NCI-H524 (cell line): ENCODE data around the gene RFC1.
"Not testable (repeated sequence)": the region's sequence is repeated elsewhere in the genome, so short reads cannot be mapped to it uniquely, and the experiment has no call there.

Source experiments
- DNase-seq, 2 experiments: peaks; one replicate each; lab custom pipeline; 2025; lab: John Stamatoyannopoulos, UW

The RFC1 gene

DNA sequence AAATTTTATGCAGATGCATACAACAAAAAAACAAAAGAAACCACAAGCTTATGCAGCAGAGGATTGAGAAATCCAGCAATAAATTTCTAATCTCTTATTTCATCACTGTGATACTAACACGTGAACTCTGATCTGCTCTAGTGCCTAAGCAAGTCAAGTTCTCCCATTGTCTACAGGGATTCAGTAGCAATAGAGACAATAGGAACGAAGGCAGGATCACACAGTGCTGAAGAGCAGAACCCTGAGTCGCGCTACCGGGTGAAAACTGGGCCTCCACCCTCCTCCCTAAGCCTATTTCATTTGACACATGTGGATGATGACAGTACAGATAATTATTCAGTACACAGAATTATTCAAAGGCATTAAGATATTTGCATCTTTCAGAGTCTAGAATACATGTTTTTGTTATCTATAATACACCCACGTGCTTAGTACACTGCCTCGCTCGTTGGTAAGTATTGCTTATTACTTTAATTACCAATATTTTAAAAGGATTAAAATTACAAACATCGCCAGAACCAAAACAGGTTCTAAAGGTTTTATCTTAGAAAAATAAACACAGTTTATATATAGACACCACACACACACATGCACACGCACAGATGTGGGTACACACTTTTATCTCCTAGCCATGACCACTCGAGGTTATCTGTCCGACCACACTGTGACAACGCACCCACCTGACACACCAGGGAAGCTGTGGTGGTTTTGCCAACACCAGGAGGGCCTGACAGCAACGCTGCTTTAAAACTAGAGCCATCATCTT is 60.1 kb downstream of the RFC1 start:
- DNase-seq, result no peak

DNA sequence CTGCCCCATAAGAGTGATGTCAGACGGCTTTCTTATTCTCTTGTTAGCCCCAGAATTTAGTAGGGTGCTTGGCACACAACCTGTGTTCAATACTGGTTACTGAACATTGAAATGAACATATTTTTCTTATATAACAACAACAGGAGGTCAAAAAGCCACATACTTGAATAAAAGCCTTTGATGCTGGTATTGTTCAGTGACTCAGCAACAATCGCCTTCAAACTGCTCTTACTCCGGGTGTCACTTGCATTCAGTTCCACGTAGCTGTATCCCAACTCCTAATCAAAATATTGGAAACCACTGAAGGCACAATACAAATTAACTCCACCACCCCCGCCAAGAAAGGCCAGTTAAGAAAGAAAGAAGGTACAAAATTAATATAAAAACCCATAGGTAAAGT is 61.5 kb downstream of the RFC1 start:
- DNase-seq, result no peak

DNA sequence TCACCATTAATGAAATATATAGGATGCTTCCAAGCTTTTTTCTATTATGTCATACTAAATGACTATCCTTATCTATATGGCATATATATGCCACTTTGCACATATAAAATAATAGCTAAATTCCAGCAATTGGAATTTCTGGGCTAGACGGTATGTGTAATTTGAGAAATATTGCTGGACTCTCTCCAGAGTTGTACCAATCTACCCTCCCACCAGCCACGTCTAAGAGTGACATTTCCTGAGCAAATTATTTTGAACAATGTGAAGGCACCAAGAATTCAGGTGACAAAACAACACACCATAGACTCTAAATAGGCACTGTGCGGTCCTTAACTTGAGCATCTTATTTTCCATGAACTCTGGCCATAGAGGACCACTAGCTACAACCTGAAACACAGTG is 62.3 kb downstream of the RFC1 start:
- no peak for DNase-seq

DNA sequence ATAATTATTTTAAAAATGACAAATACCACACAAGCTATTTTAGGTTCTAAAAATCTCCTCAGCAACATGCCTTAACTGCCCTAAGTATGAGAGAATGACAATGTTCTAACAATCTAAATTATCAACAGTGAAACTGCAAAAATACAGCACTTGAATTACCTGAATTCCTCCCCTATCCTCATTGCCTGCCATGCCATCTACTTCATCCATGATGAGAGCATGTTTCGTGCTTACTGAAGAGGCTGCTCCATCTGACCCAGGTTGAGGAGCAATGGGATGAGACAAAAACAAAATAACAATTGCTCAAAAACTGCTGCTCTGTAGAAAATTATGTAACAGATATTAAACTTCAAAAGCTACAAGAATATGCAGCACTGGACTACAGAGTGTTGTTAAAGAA is 63.3 kb downstream of the RFC1 start:
- no peak for DNase-seq

DNA sequence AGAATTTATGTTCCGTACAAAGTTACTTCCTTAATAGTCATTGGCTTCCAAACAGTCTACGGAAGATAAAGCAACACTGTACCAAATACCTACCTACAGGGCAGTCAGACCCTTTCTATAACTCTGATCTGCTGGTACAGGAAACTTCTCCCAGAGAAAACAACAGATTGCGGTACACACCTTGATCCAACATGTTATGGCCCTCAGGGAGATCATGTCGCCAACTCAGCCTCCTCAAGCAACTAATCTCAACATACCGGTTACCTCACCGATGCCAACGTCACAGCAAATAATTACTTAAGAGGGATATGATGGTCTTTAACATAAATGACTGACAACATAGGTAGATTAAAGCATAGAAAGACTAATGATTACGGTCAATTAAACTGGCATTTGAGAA is 70.4 kb downstream of the RFC1 start:
- DNase-seq, result no peak

DNA sequence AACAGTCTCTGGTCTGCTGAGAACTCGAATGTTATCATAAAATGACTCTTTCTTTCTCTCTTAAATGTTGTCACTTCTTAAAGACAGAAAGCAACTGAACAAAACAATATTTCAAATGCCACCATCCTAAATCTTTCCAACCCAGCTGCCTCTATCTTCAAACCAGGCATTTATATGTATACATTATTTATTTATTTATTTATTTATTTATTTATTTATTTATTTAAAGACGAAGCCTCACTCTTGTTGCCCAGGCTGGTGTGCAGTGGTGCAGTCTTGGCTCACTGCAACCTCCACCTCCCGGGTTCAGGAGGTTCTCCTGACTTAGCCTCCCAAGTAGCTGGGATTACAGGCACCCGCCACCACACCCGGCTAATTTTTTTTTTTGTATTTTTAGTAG is 73.7 kb downstream of the RFC1 start:
- not testable (repeated sequence) for DNase-seq

DNA sequence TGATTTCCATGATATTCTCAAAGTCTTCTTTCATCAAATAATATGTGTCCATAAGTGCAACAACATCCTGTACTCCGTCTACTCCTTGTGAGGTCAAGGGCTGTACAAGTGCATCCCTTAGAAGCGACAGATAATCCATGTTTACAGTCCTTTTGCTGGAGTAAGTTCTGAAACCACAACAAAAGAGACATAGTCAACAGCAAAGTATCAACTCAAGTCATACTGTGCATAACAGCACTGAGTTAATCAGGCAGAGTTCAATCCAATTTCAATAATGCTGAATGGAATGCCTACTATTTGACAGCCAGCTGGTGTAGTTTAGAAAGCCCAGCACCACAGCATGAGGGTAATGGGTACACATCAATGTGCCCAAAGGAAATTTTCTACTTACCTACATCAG is 74.5 kb downstream of the RFC1 start:
- no peak for DNase-seq

DNA sequence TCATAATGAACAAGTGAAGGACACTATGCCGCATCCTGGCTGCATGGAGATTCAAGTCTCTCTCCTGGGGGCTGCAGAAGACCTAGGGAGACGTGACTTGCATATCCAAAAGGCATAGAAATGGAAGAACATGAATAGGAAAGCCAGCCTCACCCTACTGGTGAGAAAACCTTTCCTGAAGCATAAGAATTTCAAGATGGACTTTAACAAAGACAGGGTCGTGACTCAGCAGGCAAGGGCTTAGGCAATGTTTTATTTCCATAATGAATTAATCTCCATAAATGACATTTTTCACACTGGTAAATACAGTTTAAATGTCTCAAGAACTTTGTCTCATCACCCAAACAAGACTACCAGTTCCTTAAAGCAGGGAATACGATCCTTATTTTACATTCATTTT is 78.9 kb downstream of the RFC1 start:
- DNase-seq, result no peak

DNA sequence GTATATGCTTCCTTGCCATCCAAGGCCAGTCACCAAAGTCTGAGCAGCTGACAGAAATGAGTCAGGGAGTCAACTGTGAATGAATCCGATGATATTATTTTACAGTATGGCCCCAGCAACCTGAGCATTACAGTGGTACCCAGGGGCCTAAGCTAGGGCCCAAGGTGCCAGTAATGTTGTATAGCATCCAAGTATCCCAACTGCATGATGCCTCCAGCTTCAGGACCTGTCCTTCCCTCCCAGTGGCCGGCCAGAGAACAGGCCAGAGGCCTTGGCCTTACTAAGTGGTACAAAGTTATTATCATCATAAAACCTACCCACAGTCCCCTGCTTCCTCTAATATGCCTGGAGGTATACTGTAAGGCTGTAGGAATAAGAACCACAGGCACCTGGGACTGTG is 79.9 kb downstream of the RFC1 start:
- DNase-seq, result no peak

DNA sequence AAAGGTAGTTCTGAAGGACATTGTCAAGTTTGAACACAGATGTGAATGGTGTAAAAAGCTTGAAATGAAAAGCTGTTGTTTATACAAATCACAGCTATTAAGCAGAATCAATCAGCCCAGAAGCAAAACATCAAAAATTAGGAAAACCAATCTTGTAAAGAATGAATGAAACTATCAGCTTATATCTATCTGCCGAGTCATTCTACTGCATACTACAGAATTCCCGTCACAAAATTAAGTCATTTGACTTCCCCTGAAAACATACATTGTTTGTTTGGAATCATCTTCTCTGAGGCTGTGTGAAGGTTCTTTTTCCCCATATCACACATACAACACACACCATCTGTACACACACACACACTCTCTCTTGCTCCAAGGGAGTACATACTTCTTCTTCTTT is 80.3 kb downstream of the RFC1 start:
- no peak for DNase-seq

DNA sequence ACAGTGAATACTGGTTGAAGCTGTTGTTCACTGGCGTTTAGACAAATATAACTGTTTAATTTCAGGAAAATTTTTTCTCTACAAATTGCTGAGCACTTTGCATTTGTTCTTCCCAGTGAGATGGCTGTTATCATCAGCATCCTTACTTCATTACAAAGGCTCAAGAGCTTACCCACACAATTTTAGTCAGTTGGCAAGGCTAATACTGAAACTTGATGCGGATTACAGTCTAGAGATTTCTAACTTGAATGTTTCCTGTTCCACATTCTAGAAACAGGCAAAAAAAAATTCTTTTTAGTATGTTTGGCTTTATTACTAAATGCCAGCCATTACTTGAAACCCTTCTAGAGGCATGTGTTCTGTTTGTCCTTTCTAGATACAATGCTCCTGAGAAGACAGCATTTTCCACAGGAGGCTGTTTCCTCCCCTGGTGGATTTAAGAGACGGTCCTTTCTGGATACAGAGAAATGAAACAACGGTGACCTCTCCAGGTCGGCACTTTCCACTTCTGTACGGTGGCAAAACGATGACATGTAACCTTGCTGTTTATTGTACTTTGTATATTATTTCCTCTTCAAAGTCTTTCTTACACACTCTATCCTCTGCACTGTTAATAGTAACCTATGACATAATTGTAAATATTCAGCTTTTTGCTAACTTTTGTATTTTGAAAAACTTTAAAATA is 80.9 kb downstream of the RFC1 start:
- no peak for DNase-seq

DNA sequence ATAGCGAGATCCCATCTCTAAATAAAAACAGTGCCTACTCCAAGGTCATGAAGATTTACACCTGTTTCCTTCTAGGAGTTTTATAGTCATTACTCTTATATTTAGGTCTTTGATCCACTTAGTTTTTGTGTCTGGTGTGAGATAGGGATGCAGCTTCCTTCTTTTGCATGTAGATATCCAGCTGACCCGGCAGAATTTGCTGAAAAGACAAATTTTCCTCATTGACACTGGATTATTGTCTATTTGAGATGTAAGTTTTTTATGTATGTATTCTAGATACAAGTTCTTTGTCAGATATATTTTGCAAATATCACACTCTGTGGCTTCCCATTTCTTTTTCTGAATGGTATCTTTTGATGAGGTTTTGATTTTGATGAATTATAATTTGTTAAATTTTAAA is 85.4 kb downstream of the RFC1 start:
- no peak for DNase-seq

DNA sequence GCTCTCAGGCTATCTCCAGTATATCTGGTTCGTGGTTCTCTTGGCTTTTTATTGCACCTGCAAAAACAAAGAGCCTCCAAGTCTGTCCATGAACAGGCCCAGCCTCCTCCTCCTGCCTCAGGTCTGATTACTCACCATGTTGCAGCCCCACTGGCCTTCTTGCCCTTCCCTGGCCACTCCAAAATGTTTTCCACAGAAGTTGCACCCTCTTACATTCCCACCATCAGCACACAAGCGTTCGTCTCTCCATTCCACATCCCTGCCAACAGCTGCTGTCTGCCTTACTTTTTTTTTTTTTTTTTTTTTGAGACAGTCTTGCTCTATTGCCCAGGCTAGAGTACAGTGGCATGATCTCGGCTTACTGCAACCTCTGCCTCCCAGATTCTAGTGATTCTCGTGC is 86.7 kb downstream of the RFC1 start:
- no peak for DNase-seq

DNA sequence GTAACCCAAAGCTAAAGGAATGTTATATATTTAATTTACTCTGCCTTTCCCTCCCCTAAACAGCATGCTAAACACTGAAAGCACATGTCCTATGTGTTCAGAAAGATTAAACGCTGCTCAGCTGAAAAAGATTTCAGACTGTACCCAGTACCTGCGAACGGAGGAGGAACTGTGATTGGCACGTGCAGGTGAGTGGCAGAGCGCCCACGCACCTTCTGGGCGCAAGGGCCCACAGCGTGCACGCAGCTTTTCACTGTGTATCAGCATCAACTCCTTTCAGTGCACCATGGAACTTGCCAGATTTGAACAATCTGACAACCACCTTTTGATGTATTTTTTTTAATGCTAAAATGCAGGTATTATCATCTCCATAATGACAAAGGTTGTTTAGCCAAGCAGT is 87.7 kb downstream of the RFC1 start:
- DNase-seq, result no peak

DNA sequence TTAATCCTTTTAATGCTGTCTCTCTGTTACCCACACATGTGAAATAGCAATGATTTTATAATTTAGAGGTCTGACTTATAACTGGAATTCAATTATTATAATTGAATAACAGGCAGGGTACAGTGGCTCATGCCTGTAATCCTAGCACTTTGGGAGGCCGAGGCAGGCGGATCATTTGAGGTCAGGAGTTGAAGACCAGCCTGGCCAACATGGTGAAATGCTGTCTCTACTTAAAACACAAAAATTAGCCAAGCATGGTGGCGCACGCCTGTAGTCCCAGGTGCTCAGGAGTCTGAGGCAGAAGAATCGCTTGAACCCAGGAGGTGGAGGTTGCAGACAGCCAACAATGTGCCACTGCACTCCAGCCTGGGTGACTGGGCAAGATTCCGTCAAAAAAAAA is 88.5 kb downstream of the RFC1 start:
- not testable (repeated sequence) for DNase-seq

DNA sequence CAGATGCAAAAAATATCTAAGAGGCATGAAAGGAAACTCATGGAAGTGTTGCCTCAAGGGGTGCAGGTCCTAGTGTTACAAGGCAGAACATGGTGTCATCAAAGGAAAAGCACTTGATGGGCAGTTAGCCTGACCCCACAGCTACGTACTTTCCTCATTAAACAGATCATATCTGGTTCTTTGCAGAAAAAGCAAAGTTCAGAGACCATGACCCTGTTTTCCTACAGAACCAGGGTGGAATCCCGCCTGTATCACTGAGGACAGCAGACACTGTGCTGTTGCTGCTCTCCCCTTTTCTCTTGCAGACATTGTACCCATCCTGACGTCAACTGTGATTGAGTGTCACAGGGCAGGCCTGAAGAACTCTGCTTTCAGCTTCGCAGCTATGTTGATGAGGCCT is 91.7 kb downstream of the RFC1 start:
- DNase-seq, result no peak

DNA sequence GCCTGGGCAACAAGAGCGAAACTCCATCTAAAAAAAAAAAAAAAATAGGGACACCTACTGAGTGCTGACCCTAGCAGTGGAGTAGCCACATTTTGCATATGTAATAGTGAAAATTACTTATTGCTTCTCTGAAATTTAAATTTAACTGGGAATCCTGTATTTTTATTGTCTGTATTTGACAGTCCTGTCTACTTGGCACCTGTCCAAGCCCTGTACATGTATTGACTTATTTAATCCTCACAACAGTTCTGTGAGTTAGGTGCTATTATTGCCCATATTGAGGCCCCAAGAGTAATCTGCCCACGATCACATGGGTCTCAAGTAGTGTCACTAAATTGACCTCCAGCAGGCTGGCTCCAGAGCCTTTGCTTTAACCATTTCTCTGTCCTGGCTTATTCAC is 102.3 kb downstream of the RFC1 start:
- no peak for DNase-seq

DNA sequence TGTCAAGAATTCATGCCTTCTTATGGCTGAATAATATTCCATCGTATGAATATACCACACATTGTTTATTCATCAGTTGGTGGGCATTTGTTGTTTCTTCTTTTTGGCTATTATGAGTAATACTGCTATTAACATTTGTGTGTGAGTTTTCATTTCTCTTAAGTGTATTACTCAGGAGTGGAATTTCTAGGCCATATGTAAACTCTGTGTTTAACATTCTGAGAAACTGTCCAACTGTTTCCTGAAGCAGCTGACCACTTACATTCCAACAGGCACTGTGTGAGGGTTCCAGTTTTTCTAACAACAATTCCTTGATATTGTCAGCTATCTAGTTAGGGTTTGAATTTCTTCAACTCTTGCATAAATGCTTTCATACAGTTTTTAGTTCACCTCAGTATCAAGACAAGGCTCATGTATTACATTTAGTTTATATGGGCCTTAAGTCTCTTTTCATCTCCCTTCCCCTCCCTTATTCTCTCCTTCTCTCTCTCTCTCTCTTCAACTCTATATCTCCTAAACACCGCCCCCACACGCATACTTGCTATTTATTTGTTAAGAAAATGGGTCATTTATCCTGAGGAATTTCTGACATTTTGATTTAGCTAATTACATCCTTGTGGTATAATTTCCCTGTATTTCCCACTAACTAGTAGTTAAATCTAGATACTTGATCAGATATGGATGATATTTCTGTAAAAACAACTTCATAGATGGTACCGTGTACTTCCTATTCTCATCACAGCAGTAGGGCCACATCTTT is 106.4 kb downstream of the RFC1 start:
- DNase-seq, result no peak

DNA sequence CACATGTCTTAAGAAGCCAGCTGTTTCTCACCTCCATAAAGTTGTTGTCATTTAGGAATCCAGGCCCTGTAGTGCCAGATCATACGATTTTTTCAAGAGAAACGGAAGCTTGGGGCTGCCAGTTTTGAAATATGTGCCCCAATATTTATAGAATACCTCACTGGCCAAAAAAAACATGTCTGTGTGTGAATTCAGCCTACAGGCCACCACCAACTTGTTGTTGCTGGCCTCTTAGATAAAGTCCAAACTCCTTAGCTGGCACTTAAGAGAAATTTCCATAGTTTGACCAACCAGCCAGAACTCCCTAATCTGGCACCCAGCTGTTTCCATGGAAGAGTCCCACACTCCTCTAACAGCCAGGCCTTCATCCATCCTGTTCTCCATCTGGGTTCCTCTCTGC is 109.7 kb downstream of the RFC1 start:
- DNase-seq, result peak; percentile 3 to 47

DNA sequence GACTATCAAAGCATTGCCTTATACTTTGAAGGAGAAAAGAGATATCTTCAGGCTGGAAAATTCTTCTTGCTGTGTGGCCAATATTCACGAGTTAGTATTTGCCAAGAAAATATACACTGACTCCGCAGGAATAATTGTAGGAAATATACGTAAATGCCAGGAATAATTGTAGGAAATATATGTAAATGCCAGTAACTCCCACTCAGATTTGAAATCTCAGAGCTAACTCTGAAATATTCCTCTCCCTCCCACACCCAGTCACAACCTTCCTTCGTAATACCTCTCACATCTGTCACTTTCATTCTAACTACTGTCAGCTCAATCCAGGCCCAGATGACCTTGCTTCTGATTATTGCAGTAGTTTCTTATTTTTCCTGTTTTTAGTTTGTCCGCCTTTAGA is 110.3 kb downstream of the RFC1 start:
- DNase-seq, result peak; percentile 3 to 34

DNA sequence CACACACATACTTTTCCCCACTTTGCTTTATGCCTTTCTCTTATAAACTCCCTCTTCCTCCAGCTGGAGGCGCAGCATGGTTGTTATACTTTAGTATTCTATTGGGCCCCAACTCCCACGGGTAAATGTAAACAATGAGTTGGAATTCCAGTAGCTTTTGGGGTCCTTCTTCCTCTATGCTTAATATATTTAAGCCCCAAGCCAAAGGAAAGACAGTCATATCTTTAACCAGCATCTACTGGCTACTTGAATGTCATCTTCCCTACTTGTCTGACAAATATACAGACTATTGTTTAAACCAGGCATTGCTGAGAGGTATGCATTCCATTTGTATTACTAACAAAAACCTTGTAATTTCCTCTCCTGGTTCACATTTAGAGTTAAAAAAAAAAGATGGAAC is 110.9 kb downstream of the RFC1 start:
- DNase-seq, result no peak

DNA sequence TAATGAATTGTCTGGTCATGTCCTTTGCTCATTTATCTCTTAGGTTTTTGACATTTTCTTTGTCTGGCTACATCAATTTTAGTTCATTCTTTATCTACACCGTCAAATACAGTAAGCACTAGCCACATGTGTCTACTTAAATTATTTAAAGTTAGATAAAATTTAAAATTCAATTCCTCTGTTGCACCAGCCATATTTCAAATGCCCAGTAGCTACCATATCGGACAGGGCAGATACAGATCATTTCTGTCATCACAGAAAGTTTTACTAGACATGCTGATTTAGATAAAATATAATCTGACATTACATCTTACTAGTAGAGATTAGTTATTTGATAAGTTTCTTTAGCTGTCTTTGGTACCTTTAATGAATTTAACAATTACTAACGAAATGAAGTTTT is 122.7 kb downstream of the RFC1 start:
- DNase-seq, result no peak
